GM12872 (cell line): ENCODE data around the gene CREG2.

ENCODE experiments used
- TF ChIP-seq, protein P1 (sequence below): IDR thresholded peaks from 3 replicates; pipeline ENCODE4 v1.5.1; 2011; ENCODE audit warnings: low read depth, mild to moderate bottlenecking, low read length, moderate library complexity; ENCODE audit not compliant: insufficient read depth

The CREG2 gene

GRCh38 chr2:101428422-101429176 lies 41.3 kb upstream of the CREG2 start:
- TF ChIP-seq, protein P1, sequence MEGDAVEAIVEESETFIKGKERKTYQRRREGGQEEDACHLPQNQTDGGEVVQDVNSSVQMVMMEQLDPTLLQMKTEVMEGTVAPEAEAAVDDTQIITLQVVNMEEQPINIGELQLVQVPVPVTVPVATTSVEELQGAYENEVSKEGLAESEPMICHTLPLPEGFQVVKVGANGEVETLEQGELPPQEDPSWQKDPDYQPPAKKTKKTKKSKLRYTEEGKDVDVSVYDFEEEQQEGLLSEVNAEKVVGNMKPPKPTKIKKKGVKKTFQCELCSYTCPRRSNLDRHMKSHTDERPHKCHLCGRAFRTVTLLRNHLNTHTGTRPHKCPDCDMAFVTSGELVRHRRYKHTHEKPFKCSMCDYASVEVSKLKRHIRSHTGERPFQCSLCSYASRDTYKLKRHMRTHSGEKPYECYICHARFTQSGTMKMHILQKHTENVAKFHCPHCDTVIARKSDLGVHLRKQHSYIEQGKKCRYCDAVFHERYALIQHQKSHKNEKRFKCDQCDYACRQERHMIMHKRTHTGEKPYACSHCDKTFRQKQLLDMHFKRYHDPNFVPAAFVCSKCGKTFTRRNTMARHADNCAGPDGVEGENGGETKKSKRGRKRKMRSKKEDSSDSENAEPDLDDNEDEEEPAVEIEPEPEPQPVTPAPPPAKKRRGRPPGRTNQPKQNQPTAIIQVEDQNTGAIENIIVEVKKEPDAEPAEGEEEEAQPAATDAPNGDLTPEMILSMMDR = no peak

GRCh38 chr2:101427743-101428142 lies 40.4 kb upstream of the CREG2 start:
- TF ChIP-seq, protein P1 = no peak

- TF ChIP-seq, protein P1 = no peak
Observed at GRCh38 chr2:101427240-101427639, 39.9 kb upstream of the CREG2 start.

DNA sequence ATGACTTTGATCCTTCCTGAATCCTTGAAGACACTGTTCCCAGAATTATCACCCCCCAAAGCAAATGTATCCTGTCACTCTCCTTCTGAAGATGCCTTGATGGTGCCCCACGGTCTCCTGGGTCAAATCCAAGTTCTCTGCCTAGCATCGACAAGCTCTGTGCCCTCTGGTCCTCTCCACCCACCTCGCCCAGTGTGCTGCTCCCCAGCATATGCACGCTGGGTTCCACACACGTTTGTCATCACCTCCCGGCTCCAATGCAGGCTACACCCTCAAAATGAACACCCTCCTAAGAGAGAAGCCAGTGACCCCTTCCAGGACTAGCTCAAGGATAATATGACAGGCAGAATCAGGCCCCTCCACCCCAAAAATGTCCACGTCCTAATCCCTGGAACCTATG lies 39.5 kb upstream of the CREG2 start:
- TF ChIP-seq, protein P1 = no peak

DNA sequence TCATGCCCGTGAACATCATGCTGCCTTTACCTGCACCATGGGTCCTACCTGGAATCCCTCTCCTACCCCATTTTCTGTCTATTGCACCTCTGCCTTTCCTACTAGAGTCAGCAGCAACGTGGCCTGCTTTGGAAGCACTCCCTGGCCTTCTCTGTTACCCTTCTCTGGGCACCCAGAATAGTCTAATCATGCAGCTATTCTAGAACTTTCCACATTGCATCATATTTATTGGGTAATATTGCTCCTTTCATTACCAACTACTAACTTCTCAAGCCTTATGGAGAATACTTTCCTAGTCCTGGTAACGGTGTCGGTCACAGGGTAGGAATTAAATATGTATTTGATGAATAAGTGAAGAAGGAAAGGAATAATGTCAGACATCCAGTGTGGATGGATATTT lies 33.3 kb upstream of the CREG2 start:
- TF ChIP-seq, protein P1 = no peak

- TF ChIP-seq, protein P1 = peak; percentile 61
Observed at GRCh38 chr2:101419096-101419663, 31.9 kb upstream of the CREG2 start.

DNA sequence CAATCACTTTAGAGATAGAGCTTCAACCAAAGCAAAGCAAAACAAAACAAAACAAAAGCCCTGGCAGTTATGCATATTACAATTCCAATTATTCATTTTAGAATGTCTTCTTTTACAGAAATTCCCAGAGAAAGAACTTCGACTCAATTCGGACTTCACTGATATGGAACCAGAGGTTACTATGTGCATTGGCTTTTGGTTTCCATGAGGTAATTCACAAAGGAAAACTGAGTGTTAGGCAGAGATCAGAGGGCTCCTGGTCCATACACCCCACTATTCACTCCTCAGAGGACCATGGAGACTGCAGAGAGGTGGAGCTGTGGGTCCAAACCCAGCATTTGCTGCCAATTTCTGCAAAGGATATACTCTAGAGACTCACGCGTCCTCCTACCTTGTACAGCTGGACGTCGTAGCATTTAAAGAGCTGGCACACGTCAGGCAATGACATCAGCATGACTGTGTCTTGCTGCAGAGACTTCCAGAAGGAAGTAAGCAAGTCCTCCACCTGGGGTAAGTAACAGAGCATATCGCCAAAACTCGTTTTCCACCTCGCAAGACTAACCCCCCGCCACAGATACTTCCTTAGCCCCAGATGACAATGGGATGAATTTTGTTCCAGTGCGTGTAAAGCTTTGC lies 31.3 kb upstream of the CREG2 start:
- TF ChIP-seq, protein P1 = no peak
